Spleen (tissue), 11 donors: Measurements from ENCODE around the gene BRD2. TPM values are rescaled to one million over a fixed set of nuclear protein-coding genes. Genes with fewer than 3 reads are reported as not detected.

Experiments used
- DNase-seq: peaks from one replicate; pipeline ENCODE4 v3.0.0-alpha.2; 2020
- H3K27ac ChIP-seq, 8 donors: fragments of 200-600 bp; sonication (generic) in 7 of 8; 1 replicate in 4 of 8; 2 replicates in 4 of 8; pipeline versions ENCODE4 v1.5.0 to v1.8.0; 2016 to 2021; ENCODE audit warnings: inconsistent platforms in 4 of 8, mild to moderate bottlenecking in 4 of 8, moderate library complexity in 1 of 8
- H3K27me3 ChIP-seq, 7 donors: fragments of 200-600 bp; sonication (generic) in 6 of 7; replicated peaks in 1 of 7; 1 replicate in 4 of 7; 2 replicates in 3 of 7; pipeline versions ENCODE4 v1.5.0 to v1.8.0; 2016 to 2021; ENCODE audit warnings: inconsistent platforms in 3 of 7, mild to moderate bottlenecking in 1 of 7
- H3K36me3 ChIP-seq, 6 donors: fragments of 200-600 bp; sonication (generic) in 5 of 6; 1 replicate in 4 of 6; 2 replicates in 2 of 6; pipeline versions ENCODE4 v1.5.0 to v1.8.0; 2016 to 2021; ENCODE audit warnings: inconsistent platforms in 2 of 6
- H3K4me1 ChIP-seq, 6 donors: fragments of 200-600 bp; sonication (generic) in 5 of 6; 1 replicate in 3 of 6; 2 replicates in 3 of 6; pipeline versions ENCODE4 v1.5.0 to v1.8.0; 2016 to 2021; ENCODE audit warnings: inconsistent platforms in 3 of 6
- H3K4me3 ChIP-seq, 8 donors: fragments of 200-600 bp; sonication (generic) in 7 of 8; 1 replicate in 4 of 8; 2 replicates in 4 of 8; pipeline versions ENCODE4 v1.5.0 to v1.8.0; 2016 to 2021; ENCODE audit warnings: inconsistent platforms in 4 of 8, mild to moderate bottlenecking in 4 of 8, moderate library complexity in 2 of 8
- H3K9me3 ChIP-seq, 8 donors: fragments of 200-600 bp; sonication (generic) in 7 of 8; 1 replicate in 4 of 8; 2 replicates in 4 of 8; pipeline versions ENCODE4 v1.5.0 to v1.8.0; 2016 to 2021; ENCODE audit warnings: inconsistent platforms in 4 of 8
- CTCF ChIP-seq, 11 experiments: fragments of 200-600 bp in 7 of 11; fragments of 450-650 bp in 4 of 11; sonication (generic) in 4 of 11; IDR thresholded peaks in 8 of 11; conservative IDR thresholded peaks in 3 of 11; 1 replicate in 7 of 11; 2 replicates in 4 of 11; pipeline versions ENCODE4 v1.4.0 to v1.8.0; 2016 to 2021; ENCODE audit warnings: antibody characterized with exemption in 11 of 11, inconsistent platforms in 4 of 11, mild to moderate bottlenecking in 1 of 11
- POLR2A ChIP-seq, 3 donors: fragments of 450-650 bp; IDR thresholded peaks; one replicate each; pipeline ENCODE4 v1.5.1; 2017; ENCODE audit warnings: antibody characterized with exemption in 3 of 3, mild to moderate bottlenecking in 1 of 3
- POLR2AphosphoS5 ChIP-seq, 3 donors: sonication (generic); formaldehyde crosslinking; IDR thresholded peaks; one replicate each; pipeline ENCODE4 v1.5.1; 2017; ENCODE audit warnings: antibody characterized with exemption in 3 of 3
- WGBS, 5 donors: extraction: QIAGEN DNeasy Blood & Tissue Kit in 3 of 5; methylation state at CpG; one replicate each; pipeline versions ENCODE4 v1.1.5 to v1.1.7; 2013 to 2018; 5-methylcytosine and 5-hydroxymethylcytosine counted together
- intact Hi-C: fragments of 100-400 bp; cut with DNase I; formaldehyde crosslinking; loops from one replicate; pipeline ENCODE4 v1.15.0; 2023; ENCODE audit warnings: low total_unique reads
- polyA plus RNA-seq, 3 donors: library from polyadenylated mRNA; stranded (reverse); fragments of 200-250 nt; gene quantifications; one replicate each; pipeline ENCODE4 v1.2.1, GENCODE V29; 2013
- total RNA-seq, 7 donors: library from RNA; depleted of rRNA in 3 of 7; stranded (reverse); fragments of >200 nt in 3 of 7; fragmentation: NEBNext Ultra II Directional in 4 of 7; extraction: Animal tissue kit (Norgen Biotek cat#: 25700) in 4 of 7; gene quantifications; one replicate each; pipeline versions ENCODE4 v1.1.0 to v1.2.1, GENCODE V29; 2016 to 2021
- donor health status: healthy with polysubstance abuse.
- donor health status: DM: no; HTN: no; CAD: no; lungs with moderate emphysema.
- donor health status: DM: no; HTN: no; CAD: no.
- donor health status: Bipolar disorder and iron deficiency.
- donor health status: healthy.
- donor health status: DM: no; HTN: no; CAD: no.
- donor health status: DM: yes; HTN: yes; CAD: no.

BRD2 gene
- total and polyA plus RNA-seq, 10 donors: 80.5 to 277 (median 217) TPM

- peak in 1 of 3 donors; percentile 49 for TF ChIP-seq POLR2AphosphoS5 (IDR thresholded peaks at IDR 0.05)
- TF ChIP-seq CTCF (IDR thresholded peaks at IDR 0.05 in 8 of 11, conservative IDR thresholded peaks at IDR 0.05 in 3 of 11): peak; percentile 31 to 80 (median 69)
- TF ChIP-seq POLR2A (IDR thresholded peaks at IDR 0.05): no peak
- 62 to 72% (median 68%) methylated on average over 11 of the region's 11 CpGs for WGBS, 5 donors
- H3K4me1 ChIP-seq: peaks cover 42 to 100% (median 89%) of the 10 kb centered on the region in 6 donors
- no peaks in the 10 kb centered on the region for H3K27me3 ChIP-seq
- H3K36me3 ChIP-seq: peaks cover 0 to 27% (median 0%) of the 10 kb centered on the region in 6 donors
- no peaks in the 10 kb centered on the region for H3K9me3 ChIP-seq
- peak overlapping the region in 5 of 8 donors; percentile 45 to 96 (median 93) for H3K27ac ChIP-seq
- no peak for DNase-seq
- peak overlapping the region in 1 of 8 donors; percentile 24 for H3K4me3 ChIP-seq
- intact Hi-C loops: loop anchor here (10.0 kb wide), 1 partner anchor 53 kb away; no protein-coding TSS in a partner anchor
These were observed 20.6 kb upstream of the BRD2 start for GRCh38 chr6:32947552-32948465.

DNA sequence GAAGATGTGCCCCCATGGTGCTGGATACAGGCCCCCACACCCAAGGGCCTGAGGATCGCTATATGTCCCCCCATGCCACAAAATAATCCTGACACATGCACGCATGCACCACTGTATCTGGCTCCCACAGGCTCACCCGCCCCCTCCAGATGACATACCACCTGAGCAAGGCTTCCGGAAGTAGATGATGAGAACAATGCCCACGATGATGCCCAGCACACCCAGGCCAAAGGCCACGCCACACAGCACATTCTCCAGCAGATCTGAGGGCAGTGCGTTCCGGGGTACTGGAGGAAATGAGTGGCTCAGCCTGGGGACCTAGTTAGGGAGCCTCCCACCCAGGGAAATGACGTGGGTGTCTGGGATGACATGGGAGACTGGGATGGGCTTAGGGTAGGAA is 19.3 kb upstream of the BRD2 start:
- Histone ChIP-seq H3K4me3 (peak overlapping the region in 1 of 8 donors; percentile 5), H3K27ac (peak overlapping the region in 3 of 8 donors; percentile 92 to 96 (median 93)), H3K9me3 (no peaks in the 10 kb centered on the region), H3K4me1 (peaks cover 40 to 100% (median 89%) of the 10 kb centered on the region in 6 donors), H3K27me3 (no peaks in the 10 kb centered on the region), H3K36me3 (peaks cover 0 to 27% (median 0%) of the 10 kb centered on the region in 6 donors)
- TF ChIP-seq POLR2A (IDR thresholded peaks at IDR 0.05): no peak
- TF ChIP-seq POLR2AphosphoS5 (IDR thresholded peaks at IDR 0.05): peak in 1 of 3 donors; percentile 14
- WGBS, 5 donors: 86 to 94% (median 91%) methylated on average over 9 of the region's 9 CpGs
- intact Hi-C loops: loop anchor here (10.0 kb wide), 1 partner anchor 54 kb away; no protein-coding TSS in a partner anchor
- no peak for DNase-seq

DNA sequence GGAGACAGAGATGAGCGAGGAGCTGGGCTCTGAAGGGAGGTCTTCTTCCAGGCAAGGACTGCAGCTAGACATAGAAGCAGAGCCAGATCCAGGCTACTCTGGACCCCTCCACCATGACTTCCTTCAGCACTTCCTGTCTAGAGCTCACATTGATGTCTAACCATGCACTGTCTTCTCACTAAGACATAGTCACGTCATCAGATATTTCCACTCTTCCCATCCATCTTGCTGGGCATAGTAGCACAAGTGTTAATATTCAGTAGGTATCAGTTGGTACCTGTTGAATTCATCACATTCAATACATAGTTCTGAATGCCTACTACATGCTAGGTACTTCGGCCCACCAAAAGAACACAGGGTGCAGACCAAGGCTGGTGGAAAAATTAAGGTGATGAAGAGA is 18.4 kb upstream of the BRD2 start:
- DNase-seq: no peak
- Histone ChIP-seq H3K27me3 (no peaks in the 10 kb centered on the region), H3K9me3 (no peaks in the 10 kb centered on the region), H3K4me1 (peaks cover 37 to 100% (median 89%) of the 10 kb centered on the region in 6 donors), H3K4me3 (peak overlapping the region in 3 of 8 donors; percentile 5 to 78 (median 41)), H3K36me3 (peaks cover 0 to 27% (median 0%) of the 10 kb centered on the region in 6 donors), H3K27ac (peak overlapping the region in 4 of 8 donors; percentile 89 to 96 (median 92))
- TF ChIP-seq CTCF (IDR thresholded peaks at IDR 0.05 in 8 of 11, conservative IDR thresholded peaks at IDR 0.05 in 3 of 11) (no peak), POLR2A (IDR thresholded peaks at IDR 0.05) (no peak), POLR2AphosphoS5 (IDR thresholded peaks at IDR 0.05) (no peak)
- intact Hi-C loops: no loop called here
- 72 to 83% (median 81%) methylated on average over 3 of the region's 3 CpGs for WGBS, 5 donors

- TF ChIP-seq POLR2AphosphoS5 (IDR thresholded peaks at IDR 0.05) (no peak), POLR2A (IDR thresholded peaks at IDR 0.05) (no peak), CTCF (IDR thresholded peaks at IDR 0.05 in 8 of 11, conservative IDR thresholded peaks at IDR 0.05 in 3 of 11) (no peak)
- peak overlapping the region in 6 of 8 donors; percentile 5 to 78 (median 40) for H3K4me3 ChIP-seq
- H3K27ac ChIP-seq: peak overlapping the region in 5 of 8 donors; percentile 1 to 96 (median 91)
- H3K27me3 ChIP-seq: no peaks in the 10 kb centered on the region
- intact Hi-C loops: no loop called here
- no peaks in the 10 kb centered on the region for H3K9me3 ChIP-seq
- H3K4me1 ChIP-seq: peaks cover 34 to 100% (median 88%) of the 10 kb centered on the region in 6 donors
- H3K36me3 ChIP-seq: peaks cover 0 to 27% (median 0%) of the 10 kb centered on the region in 6 donors
- 82 to 88% (median 85%) methylated on average over 8 of the region's 8 CpGs for WGBS, 5 donors
- no peak for DNase-seq
These were observed 17.9 kb upstream of the BRD2 start for GRCh38 chr6:32950449-32950848.
